DND-41 (cell line): ENCODE data around the gene TP63.

Source experiments
- CTCF ChIP-seq: IDR thresholded peaks from 2 replicates; pipeline ENCODE4 v1.5.1; 2012; ENCODE audit warnings: borderline replicate concordance, low read length, moderate library complexity, mild to moderate bottlenecking; ENCODE audit not compliant: poor library complexity, severe bottlenecking; ENCODE audit errors: extremely low read depth
- EZH2 ChIP-seq: IDR thresholded peaks from 3 replicates; pipeline ENCODE4 v1.6.1; 2012; ENCODE audit warnings: borderline replicate concordance, low read depth, mild to moderate bottlenecking, moderate library complexity, low read length, inconsistent platforms; ENCODE audit not compliant: severe bottlenecking

DNA sequence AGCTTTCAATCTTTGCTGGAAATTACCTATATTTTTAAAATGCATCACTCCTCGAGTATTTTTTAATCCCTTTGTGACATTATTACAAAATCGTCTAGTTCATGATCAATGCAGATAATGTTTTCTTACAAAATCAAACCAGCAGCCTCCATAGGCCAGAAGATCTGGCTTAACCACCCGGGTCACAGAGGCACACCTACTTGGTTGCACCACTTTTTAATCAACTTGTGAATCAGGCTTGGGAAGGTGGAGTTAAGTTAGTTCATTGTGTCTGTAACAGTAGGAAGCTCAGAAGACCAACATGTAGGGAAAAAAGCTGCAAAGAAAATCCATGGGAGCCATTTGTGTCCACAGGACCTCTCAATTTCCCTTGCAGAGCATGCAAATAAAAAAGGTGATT is 148.0 kb downstream of the TP63 start:
- TF ChIP-seq EZH2: no peak
- TF ChIP-seq CTCF: no peak
